ENCODE measurements around the gene GIPC2. TPM values are rescaled to one million over a fixed set of nuclear protein-coding genes. Genes with fewer than 3 reads are reported as not detected.

The GIPC2 gene
- total RNA-seq, 6 donors from 2014 or later = 0.33 to 4.1 (median 1.8) TPM

DNA sequence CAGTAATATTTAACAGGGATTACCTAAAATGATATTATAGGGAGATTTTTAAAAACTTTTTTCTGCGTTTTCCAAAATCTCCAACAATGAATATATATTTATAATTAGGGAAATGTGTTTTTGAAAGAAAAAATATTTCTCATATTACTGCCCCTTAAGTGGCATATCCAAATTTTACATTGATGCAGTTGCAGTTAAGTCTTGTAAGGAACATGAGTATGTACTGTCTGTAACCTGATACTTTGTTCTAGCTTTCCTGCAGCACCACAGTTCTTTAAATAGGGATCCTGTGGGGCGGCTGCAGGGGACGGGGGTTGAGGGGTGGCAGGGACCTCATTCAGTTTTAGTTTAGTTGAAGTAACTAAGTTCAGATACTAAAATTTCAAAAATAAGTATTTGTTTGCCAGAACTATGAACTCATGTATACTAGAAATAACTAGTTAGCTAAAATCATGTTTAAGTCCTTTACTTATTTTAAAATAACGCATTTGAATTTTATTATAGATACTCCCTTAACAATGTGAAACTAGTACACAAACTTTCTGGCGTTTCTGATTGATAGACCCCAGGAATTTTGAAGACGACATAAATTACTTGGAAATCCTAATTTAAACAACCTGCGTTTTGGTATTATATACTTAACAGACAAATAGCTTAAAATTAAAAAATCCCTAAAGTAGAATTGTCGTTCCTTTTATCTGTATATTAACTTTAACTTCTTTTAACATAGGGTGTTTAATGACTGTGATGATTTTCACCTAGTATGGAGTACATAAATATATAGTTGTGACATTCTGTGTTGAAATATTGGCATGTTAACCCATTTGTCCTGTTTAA is 41.7 kb upstream of the GIPC2 start:
- TF ChIP-seq POLR2A (IDR thresholded peaks at IDR 0.05) = no peak
- TF ChIP-seq POLR2AphosphoS5 (IDR thresholded peaks at IDR 0.05) = no peak
- no peak for TF ChIP-seq EP300 (IDR thresholded peaks at IDR 0.05)
- TF ChIP-seq, protein P1, sequence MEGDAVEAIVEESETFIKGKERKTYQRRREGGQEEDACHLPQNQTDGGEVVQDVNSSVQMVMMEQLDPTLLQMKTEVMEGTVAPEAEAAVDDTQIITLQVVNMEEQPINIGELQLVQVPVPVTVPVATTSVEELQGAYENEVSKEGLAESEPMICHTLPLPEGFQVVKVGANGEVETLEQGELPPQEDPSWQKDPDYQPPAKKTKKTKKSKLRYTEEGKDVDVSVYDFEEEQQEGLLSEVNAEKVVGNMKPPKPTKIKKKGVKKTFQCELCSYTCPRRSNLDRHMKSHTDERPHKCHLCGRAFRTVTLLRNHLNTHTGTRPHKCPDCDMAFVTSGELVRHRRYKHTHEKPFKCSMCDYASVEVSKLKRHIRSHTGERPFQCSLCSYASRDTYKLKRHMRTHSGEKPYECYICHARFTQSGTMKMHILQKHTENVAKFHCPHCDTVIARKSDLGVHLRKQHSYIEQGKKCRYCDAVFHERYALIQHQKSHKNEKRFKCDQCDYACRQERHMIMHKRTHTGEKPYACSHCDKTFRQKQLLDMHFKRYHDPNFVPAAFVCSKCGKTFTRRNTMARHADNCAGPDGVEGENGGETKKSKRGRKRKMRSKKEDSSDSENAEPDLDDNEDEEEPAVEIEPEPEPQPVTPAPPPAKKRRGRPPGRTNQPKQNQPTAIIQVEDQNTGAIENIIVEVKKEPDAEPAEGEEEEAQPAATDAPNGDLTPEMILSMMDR (IDR thresholded peaks at IDR 0.05) = no peak
- H3K27ac ChIP-seq = peak overlapping the region; percentile 83 to 87 (median 84)
- peaks cover 4 to 15% (median 8%) of the 10 kb centered on the region in 4 donors for H3K4me1 ChIP-seq
- no peaks in the 10 kb centered on the region for H3K27me3 ChIP-seq
- no peaks in the 10 kb centered on the region for H3K9me3 ChIP-seq
- WGBS, 2 donors = 11 to 12% methylated on average over 8 of the region's 8 CpGs
- ATAC-seq (ENCODE audit: low FRiP score in 2 of 2) (peak in 1 of 2 donors; percentile 78), DNase-seq (peak in 1 of 2 donors; percentile 37)
- peak overlapping the region in 3 of 4 donors; percentile 43 to 59 (median 56) for H3K4me3 ChIP-seq
- no peaks in the 10 kb centered on the region for H3K36me3 ChIP-seq

DNA sequence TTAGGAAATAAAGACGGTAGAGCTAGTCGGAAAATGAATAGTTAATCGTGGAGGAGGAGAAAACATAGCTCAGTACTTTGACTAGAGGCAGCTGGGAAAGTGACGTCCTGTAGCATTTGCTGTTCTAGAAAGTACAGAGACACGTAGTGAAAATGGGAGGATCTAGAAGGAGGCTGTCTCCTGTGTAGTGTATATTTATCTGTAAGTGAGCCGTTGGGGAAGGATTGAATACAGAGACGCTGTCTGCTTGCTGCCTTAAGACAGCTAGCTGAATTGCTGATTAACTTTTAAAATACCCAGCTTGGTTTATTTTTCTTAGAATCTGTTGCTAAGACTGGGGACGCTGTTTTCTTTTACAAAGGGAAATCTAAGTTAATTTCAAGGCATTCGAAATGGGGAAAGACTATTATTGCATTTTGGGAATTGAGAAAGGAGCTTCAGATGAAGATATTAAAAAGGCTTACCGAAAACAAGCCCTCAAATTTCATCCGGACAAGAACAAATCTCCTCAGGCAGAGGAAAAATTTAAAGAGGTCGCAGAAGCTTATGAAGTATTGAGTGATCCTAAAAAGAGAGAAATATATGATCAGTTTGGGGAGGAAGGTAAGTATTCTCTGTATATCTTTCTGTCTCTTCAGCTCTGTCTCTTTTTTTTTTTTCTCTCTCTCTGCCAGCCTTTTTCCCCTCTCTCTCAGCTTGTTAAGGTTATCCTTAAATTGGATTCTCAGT is 40.9 kb upstream of the GIPC2 start, which contains the start of gene DNAJB4:
TSS of gene DNAJB4 (plus strand) at position 221 of the 729 bp plus-strand sequence. CDS start at position 393, 172 bp downstream.
- ATAC-seq (ENCODE audit: low FRiP score in 2 of 2) = peak; percentile 98 to 99
- no peaks in the 10 kb centered on the region for H3K27me3 ChIP-seq
- H3K36me3 ChIP-seq = no peaks in the 10 kb centered on the region
- H3K27ac ChIP-seq = peak within 1 kb of the TSS; percentile 83 to 87 (median 84)
- H3K9me3 ChIP-seq = no peaks in the 10 kb centered on the region
- H3K4me1 ChIP-seq = peaks cover 4 to 15% (median 8%) of the 10 kb centered on the region in 4 donors
- peak within 1 kb of the TSS; percentile 30 to 59 (median 50) for H3K4me3 ChIP-seq
- TF ChIP-seq, protein P1 (IDR thresholded peaks at IDR 0.05) = peak in 1 of 6 experiments; percentile 6
- peak in 1 of 4 donors; percentile 73 for TF ChIP-seq EP300 (IDR thresholded peaks at IDR 0.05)
- peak in 3 of 4 donors; percentile 78 to 99 (median 96) for TF ChIP-seq POLR2A (IDR thresholded peaks at IDR 0.05)
- TF ChIP-seq POLR2AphosphoS5 (IDR thresholded peaks at IDR 0.05) = peak; percentile 69 to 91
- peak in 1 of 2 donors; percentile 82 for DNase-seq
- WGBS, 2 donors = 7 to 9% methylated on average over 12 of the region's 12 CpGs

DNA sequence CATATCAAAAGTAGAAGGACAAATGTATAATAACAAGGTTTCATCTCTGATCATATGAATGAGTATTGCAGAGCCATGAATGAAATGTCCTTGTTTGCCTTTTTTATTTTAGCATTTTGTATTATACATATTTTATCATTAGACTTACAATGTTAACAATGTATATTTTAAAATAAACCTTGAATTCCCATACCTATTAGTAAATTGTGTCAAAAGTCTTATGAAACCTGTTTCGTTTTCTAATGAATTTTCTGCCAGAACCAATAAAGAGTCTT is 40.4 kb upstream of the GIPC2 start:
- DNase-seq = no peak
- ATAC-seq (ENCODE audit: low FRiP score in 2 of 2) = no peak
- Histone ChIP-seq H3K4me1 (peaks cover 4 to 15% (median 8%) of the 10 kb centered on the region in 4 donors), H3K27ac (peak overlapping the region; percentile 83 to 87 (median 84)), H3K4me3 (peak overlapping the region; percentile 30 to 59 (median 50)), H3K36me3 (no peaks in the 10 kb centered on the region), H3K9me3 (no peaks in the 10 kb centered on the region), H3K27me3 (no peaks in the 10 kb centered on the region)
- TF ChIP-seq EP300 (IDR thresholded peaks at IDR 0.05) (no peak), POLR2A (IDR thresholded peaks at IDR 0.05) (no peak), POLR2AphosphoS5 (IDR thresholded peaks at IDR 0.05) (no peak)
- TF ChIP-seq, protein P1 (IDR thresholded peaks at IDR 0.05) = no peak
- 0 to 7% methylated on average over 1 of the region's 1 CpG for WGBS, 2 donors

DNA sequence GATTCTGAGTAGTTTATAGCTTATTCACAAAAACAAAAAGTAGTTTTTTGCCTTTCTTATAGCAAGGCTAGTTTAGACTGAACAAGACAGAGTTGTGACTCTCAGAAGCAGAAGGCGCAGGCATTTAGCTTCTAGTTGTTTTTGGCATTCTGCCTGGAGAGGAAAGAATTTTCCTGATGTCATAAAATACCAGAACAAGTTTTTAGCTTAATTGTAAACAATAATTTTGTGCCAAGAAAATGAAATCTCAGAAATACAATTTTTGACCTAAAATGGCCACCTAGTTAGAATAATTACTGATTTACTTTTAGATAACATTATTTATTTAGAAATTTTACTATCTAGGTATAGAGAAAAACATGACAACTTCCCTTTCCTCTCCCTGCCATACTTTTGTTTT is 40.0 kb upstream of the GIPC2 start:
- WGBS, 2 donors = 3 to 10% methylated on average over 1 of the region's 1 CpG
- Histone ChIP-seq H3K4me1 (peaks cover 4 to 15% (median 8%) of the 10 kb centered on the region in 4 donors), H3K27ac (peak overlapping the region; percentile 83 to 87 (median 84)), H3K36me3 (no peaks in the 10 kb centered on the region), H3K4me3 (peak overlapping the region; percentile 30 to 59 (median 50)), H3K9me3 (no peaks in the 10 kb centered on the region), H3K27me3 (no peaks in the 10 kb centered on the region)
- ATAC-seq (ENCODE audit: low FRiP score in 2 of 2) = peak in 1 of 2 donors; percentile 70
- DNase-seq = no peak
- TF ChIP-seq EP300 (IDR thresholded peaks at IDR 0.05) (no peak), POLR2A (IDR thresholded peaks at IDR 0.05) (peak in 2 of 4 donors; percentile 51), POLR2AphosphoS5 (IDR thresholded peaks at IDR 0.05) (no peak)
- TF ChIP-seq, protein P1 (IDR thresholded peaks at IDR 0.05) = no peak
